ENCODE data around the gene SEMA4F. TPM values are rescaled to one million over a fixed set of nuclear protein-coding genes. Genes with fewer than 3 reads are reported as not detected.
A peak's percentile ranks its signal among the peaks of the same experiment; 100 is the strongest.

SEMA4F gene
- total RNA-seq, 1 donor from 2014 or later = 3.2 TPM

GRCh38 chr2:74702001-74702715 is 48.1 kb downstream of the SEMA4F start:
- no peak for TF ChIP-seq CTCF (IDR thresholded peaks at IDR 0.05; ENCODE audit: insufficient read depth, low read length, severe bottlenecking)
- no peak overlapping the region for H3K4me3 ChIP-seq (ENCODE audit: low read depth, low read length)
- no peak for DNase-seq (ENCODE audit: low read depth)
- no peaks in the 10 kb centered on the region for H3K36me3 ChIP-seq (ENCODE audit: control insufficient read depth, insufficient read depth, low read length)
- no peak for FAIRE-seq
- H3K27me3 ChIP-seq (ENCODE audit: control insufficient read depth, insufficient read depth, low read length) = no peaks in the 10 kb centered on the region

- FAIRE-seq = no peak
- no peak for DNase-seq (ENCODE audit: low read depth)
- H3K36me3 ChIP-seq (ENCODE audit: control insufficient read depth, insufficient read depth, low read length) = no peaks in the 10 kb centered on the region
- H3K4me3 ChIP-seq (ENCODE audit: low read depth, low read length) = no peak overlapping the region
- no peak for TF ChIP-seq CTCF (IDR thresholded peaks at IDR 0.05; ENCODE audit: insufficient read depth, low read length, severe bottlenecking)
- H3K27me3 ChIP-seq (ENCODE audit: control insufficient read depth, insufficient read depth, low read length) = no peaks in the 10 kb centered on the region
These were observed 49.3 kb downstream of the SEMA4F start for GRCh38 chr2:74703373-74703772.

DNA sequence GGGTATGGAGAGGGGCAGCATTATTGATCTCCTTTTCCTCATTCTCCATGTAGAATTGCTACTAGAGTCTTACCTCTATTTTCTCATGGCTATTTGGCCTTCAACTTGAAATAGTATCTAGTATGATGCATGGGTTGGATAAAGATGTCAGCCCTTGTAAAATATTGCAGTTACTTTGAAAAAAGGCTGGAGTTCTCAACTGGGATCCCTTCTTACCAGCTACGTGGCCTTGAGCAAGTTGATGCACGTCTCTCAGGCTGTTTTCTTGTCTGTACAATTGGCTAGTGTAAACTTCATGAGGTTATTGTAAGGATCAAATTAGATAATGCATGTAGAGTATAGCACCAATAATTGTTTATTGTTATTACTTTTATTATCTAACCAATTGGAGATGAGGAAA is 50.2 kb downstream of the SEMA4F start:
- no peaks in the 10 kb centered on the region for H3K36me3 ChIP-seq (ENCODE audit: control insufficient read depth, insufficient read depth, low read length)
- FAIRE-seq (no peak), DNase-seq (ENCODE audit: low read depth) (peak; percentile 76)
- no peak for TF ChIP-seq CTCF (IDR thresholded peaks at IDR 0.05; ENCODE audit: insufficient read depth, low read length, severe bottlenecking)
- no peaks in the 10 kb centered on the region for H3K27me3 ChIP-seq (ENCODE audit: control insufficient read depth, insufficient read depth, low read length)
- H3K4me3 ChIP-seq (ENCODE audit: low read depth, low read length) = no peak overlapping the region

GRCh38 chr2:74706741-74707140 is 52.7 kb downstream of the SEMA4F start:
- Histone ChIP-seq H3K27me3 (ENCODE audit: control insufficient read depth, insufficient read depth, low read length) (no peaks in the 10 kb centered on the region), H3K4me3 (ENCODE audit: low read depth, low read length) (no peak overlapping the region), H3K36me3 (ENCODE audit: control insufficient read depth, insufficient read depth, low read length) (no peaks in the 10 kb centered on the region)
- no peak for TF ChIP-seq CTCF (IDR thresholded peaks at IDR 0.05; ENCODE audit: insufficient read depth, low read length, severe bottlenecking)
- DNase-seq (ENCODE audit: low read depth) (no peak), FAIRE-seq (no peak)

GRCh38 chr2:74707837-74708236 is 53.8 kb downstream of the SEMA4F start:
- Histone ChIP-seq H3K27me3 (ENCODE audit: control insufficient read depth, insufficient read depth, low read length) (no peaks in the 10 kb centered on the region), H3K4me3 (ENCODE audit: low read depth, low read length) (no peak overlapping the region), H3K36me3 (ENCODE audit: control insufficient read depth, insufficient read depth, low read length) (no peaks in the 10 kb centered on the region)
- FAIRE-seq (no peak), DNase-seq (ENCODE audit: low read depth) (no peak)
- no peak for TF ChIP-seq CTCF (IDR thresholded peaks at IDR 0.05; ENCODE audit: insufficient read depth, low read length, severe bottlenecking)

GRCh38 chr2:74708296-74708695 is 54.2 kb downstream of the SEMA4F start:
- no peak for TF ChIP-seq CTCF (IDR thresholded peaks at IDR 0.05; ENCODE audit: insufficient read depth, low read length, severe bottlenecking)
- H3K4me3 ChIP-seq (ENCODE audit: low read depth, low read length) = no peak overlapping the region
- no peak for FAIRE-seq
- H3K27me3 ChIP-seq (ENCODE audit: control insufficient read depth, insufficient read depth, low read length) = no peaks in the 10 kb centered on the region
- no peak for DNase-seq (ENCODE audit: low read depth)
- no peaks in the 10 kb centered on the region for H3K36me3 ChIP-seq (ENCODE audit: control insufficient read depth, insufficient read depth, low read length)

Measured in bronchial epithelial cell (primary cell).